PC-3 (cell line): ENCODE results near the gene RNU6-1. TPM values are rescaled to one million over a fixed set of nuclear protein-coding genes. Genes with fewer than 3 reads are reported as not detected.
A peak's percentile ranks its signal among the peaks of the same experiment; 100 is the strongest.

Source experiments
- ATAC-seq: fragments of 200-7000 bp; cut with Tn5 transposase; 2 replicates; pipeline ENCODE4 v1.9.1; 2020; ENCODE audit warnings: mild to moderate bottlenecking, moderate library complexity
- BruUV-seq: library from RNA; stranded (reverse); fragments of 400-500 nt; replicated peaks from 2 replicates; lab custom pipeline; 2021; lab: Mats Ljungman, UMichigan
- CTCF ChIA-PET: fragments of 300-600 bp; sonication (Branson Sonifier 250); formaldehyde crosslinking; loops from one replicate; lab custom pipeline; 2022; ENCODE audit warnings: antibody characterized with exemption; lab: Charles Lee
- POLR2A ChIA-PET: fragments of 300-600 bp; sonication (Branson Sonifier 250); formaldehyde crosslinking; loops from one replicate; lab custom pipeline; 2022; ENCODE audit warnings: antibody characterized with exemption; ENCODE audit not compliant: unreplicated experiment; lab: Charles Lee
- DNase-seq: peaks from one replicate; pipeline ENCODE4 v3.0.0-alpha.2; 2015
- H2AFZ ChIP-seq: fragments of 300-600 bp; sonication (generic); 2 replicates; pipeline ENCODE4 v1.6.0; 2016; ENCODE audit warnings: antibody characterized with exemption, low read length
- H3F3A ChIP-seq: fragments of 300-600 bp; sonication (generic); one replicate; pipeline ENCODE4 v1.6.0; 2017; ENCODE audit warnings: antibody characterized with exemption, low read length, control low read depth, mild to moderate bottlenecking; ENCODE audit not compliant: unreplicated experiment
- H3K27ac ChIP-seq: fragments of 300-600 bp; sonication (generic); 2 replicates; pipeline ENCODE4 v1.5.1; 2016; ENCODE audit warnings: mild to moderate bottlenecking, low read length
- H3K27me3 ChIP-seq: fragments of 300-600 bp; sonication (generic); 2 replicates; pipeline ENCODE4 v1.6.1; 2016; ENCODE audit warnings: low read length, mixed read lengths
- H3K36me3 ChIP-seq: fragments of 300-600 bp; sonication (generic); 2 replicates; pipeline ENCODE4 v1.6.1; 2016; ENCODE audit warnings: low read depth, mixed run types, low read length, mixed read lengths
- H3K4me1 ChIP-seq: fragments of 300-600 bp; sonication (generic); 2 replicates; pipeline ENCODE4 v1.5.1; 2016; ENCODE audit warnings: low read length; ENCODE audit not compliant: insufficient read depth
- H3K4me2 ChIP-seq: fragments of 300-600 bp; sonication (generic); 2 replicates; pipeline ENCODE4 v1.6.0; 2016; ENCODE audit warnings: low read length
- H3K4me3 ChIP-seq: fragments of 300-600 bp; sonication (generic); 2 replicates; pipeline ENCODE4 v1.5.1; 2016; ENCODE audit warnings: mild to moderate bottlenecking, low read length, mixed read lengths
- H3K79me2 ChIP-seq: fragments of 300-600 bp; sonication (generic); 2 replicates; pipeline ENCODE4 v1.6.1; 2017; ENCODE audit warnings: low read length, mixed read lengths
- H3K9ac ChIP-seq: fragments of 300-600 bp; sonication (generic); 2 replicates; pipeline ENCODE4 v1.6.0; 2016; ENCODE audit warnings: mild to moderate bottlenecking, low read length
- H3K9me2 ChIP-seq: fragments of 300-600 bp; sonication (generic); replicated peaks from 2 replicates; pipeline ENCODE4 v1.6.1; 2016; ENCODE audit warnings: mixed run types, low read length, mixed read lengths
- H3K9me3 ChIP-seq: fragments of 300-600 bp; sonication (generic); 2 replicates; pipeline ENCODE4 v1.6.1; 2016; ENCODE audit warnings: low read length, mixed read lengths
- H4K20me1 ChIP-seq: fragments of 300-600 bp; sonication (generic); 2 replicates; pipeline ENCODE4 v1.6.1; 2016; ENCODE audit warnings: low read length, mixed read lengths
- CTCF ChIP-seq: fragments of 300-600 bp; sonication (generic); conservative IDR thresholded peaks from 2 replicates; pipeline ENCODE4 v1.5.1; 2017; ENCODE audit warnings: antibody characterized with exemption, low read depth, mild to moderate bottlenecking, low read length
- EZH2 ChIP-seq: fragments of 300-600 bp; sonication (generic); IDR thresholded peaks from one replicate; pipeline ENCODE4 v1.6.1; 2017; ENCODE audit warnings: antibody characterized with exemption, mild to moderate bottlenecking, low read length; ENCODE audit not compliant: unreplicated experiment
- EZH2phosphoT487 ChIP-seq: fragments of 300-600 bp; sonication (generic); IDR thresholded peaks from 2 replicates; pipeline ENCODE4 v1.6.1; 2018; ENCODE audit warnings: mild to moderate bottlenecking, antibody characterized with exemption, low read length, borderline replicate concordance
- intact Hi-C: fragments of 100-400 bp; cut with micrococcal nuclease; formaldehyde crosslinking; loops from 2 replicates; pipeline ENCODE4 v1.9.0; 2023
- total RNA-seq: library from RNA; depleted of rRNA; stranded (reverse); fragments of >200 nt; gene quantifications from 2 replicates; pipeline ENCODE4 v1.2.3, GENCODE V29; 2014

RNU6-1 gene
- total RNA-seq, 1 experiment from 2014 or later: not detected

DNA sequence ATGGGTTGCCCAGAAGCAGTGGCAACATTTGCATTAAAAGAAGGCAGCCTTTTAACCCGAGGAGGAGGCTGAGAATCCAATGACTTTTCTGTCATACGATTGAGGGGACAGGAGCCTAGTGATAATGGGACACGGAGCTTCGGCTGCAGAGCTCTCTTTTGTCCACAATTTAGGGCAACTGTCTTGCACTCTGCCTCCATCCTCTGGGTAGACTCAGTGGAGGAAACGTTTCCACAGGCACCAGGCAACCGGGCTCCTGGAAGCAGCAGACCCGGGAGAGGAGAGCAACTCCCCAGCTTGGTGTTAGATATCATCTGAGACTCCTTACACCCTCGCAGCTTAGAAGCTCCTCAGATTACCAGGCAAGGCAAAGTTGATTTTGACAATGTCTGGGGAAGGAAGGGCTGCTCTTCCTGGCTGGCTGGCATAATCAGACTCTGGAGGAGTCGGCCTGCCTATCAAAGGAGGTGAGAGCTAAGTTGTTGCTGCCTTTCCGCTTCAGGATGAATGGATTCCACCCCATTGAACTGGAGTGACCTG, 43.5 kb upstream of the RNU6-1 start:
- Histone ChIP-seq H3K4me1 (peaks cover 16% of the 10 kb centered on the region), H3K4me2 (no peak overlapping the region), H4K20me1 (no peaks in the 10 kb centered on the region), H3K9ac (no peak overlapping the region), H2AFZ (no peak overlapping the region), H3K9me2 (no peaks in the 10 kb centered on the region), H3K27ac (no peak overlapping the region), H3K9me3 (no peaks in the 10 kb centered on the region), H3K36me3 (no peaks in the 10 kb centered on the region), H3K79me2 (no peaks in the 10 kb centered on the region), H3F3A (no peaks in the 10 kb centered on the region), H3K27me3 (no peaks in the 10 kb centered on the region), H3K4me3 (no peak overlapping the region)
- ATAC-seq (no peak), DNase-seq (no peak)
- no TSS peak for BruUV-seq
- CTCF ChIA-PET: no interaction called here
- intact Hi-C loops: no loop called here
- POLR2A ChIA-PET: no interaction called here
- TF ChIP-seq CTCF (no peak), EZH2phosphoT487 (no peak), EZH2 (no peak)

- no peaks in the 10 kb centered on the region for H3K9me3 ChIP-seq
- ATAC-seq (no peak), DNase-seq (no peak)
- H3K4me2 ChIP-seq: no peak overlapping the region
- H4K20me1 ChIP-seq: no peaks in the 10 kb centered on the region
- intact Hi-C loops: no loop called here
- no peak overlapping the region for H3K9ac ChIP-seq
- no TSS peak for BruUV-seq
- no peak overlapping the region for H3K27ac ChIP-seq
- CTCF ChIA-PET: no interaction called here
- no peak overlapping the region for H3K4me3 ChIP-seq
- POLR2A ChIA-PET: no interaction called here
- H2AFZ ChIP-seq: no peak overlapping the region
- H3K4me1 ChIP-seq: peaks cover 16% of the 10 kb centered on the region
- H3K9me2 ChIP-seq: no peaks in the 10 kb centered on the region
- no peaks in the 10 kb centered on the region for H3K79me2 ChIP-seq
- no peaks in the 10 kb centered on the region for H3F3A ChIP-seq
- H3K36me3 ChIP-seq: no peaks in the 10 kb centered on the region
- TF ChIP-seq EZH2 (no peak), CTCF (no peak), EZH2phosphoT487 (no peak)
- H3K27me3 ChIP-seq: no peaks in the 10 kb centered on the region
Observed at GRCh38 chr15:67882487-67883233, 42.8 kb upstream of the RNU6-1 start.

GRCh38 chr15:67880651-67881182, 40.9 kb upstream of the RNU6-1 start:
- ATAC-seq: peak; percentile 44
- H3K9me2 ChIP-seq: no peaks in the 10 kb centered on the region
- H3K27me3 ChIP-seq: no peaks in the 10 kb centered on the region
- no peak overlapping the region for H3K4me2 ChIP-seq
- intact Hi-C loops: no loop called here
- no peaks in the 10 kb centered on the region for H4K20me1 ChIP-seq
- peak; percentile 52 for DNase-seq
- no peak overlapping the region for H3K27ac ChIP-seq
- CTCF ChIA-PET: no interaction called here
- H3K79me2 ChIP-seq: no peaks in the 10 kb centered on the region
- H3K4me3 ChIP-seq: no peak overlapping the region
- H3K9me3 ChIP-seq: no peaks in the 10 kb centered on the region
- POLR2A ChIA-PET: no interaction called here
- peaks cover 16% of the 10 kb centered on the region for H3K4me1 ChIP-seq
- TF ChIP-seq CTCF: no peak
- TF ChIP-seq EZH2phosphoT487: no peak
- TF ChIP-seq EZH2: no peak
- no TSS peak for BruUV-seq
- H3F3A ChIP-seq: no peaks in the 10 kb centered on the region
- no peak overlapping the region for H3K9ac ChIP-seq
- no peak overlapping the region for H2AFZ ChIP-seq
- H3K36me3 ChIP-seq: no peaks in the 10 kb centered on the region
